NOMO-1 treated with DMSO at 0.1 percent for 48 hours (cell line): Measurements from ENCODE around the gene ACTG1.

Source experiments
- DNase-seq: peaks from one replicate; lab custom pipeline; 2025; ENCODE audit not compliant: unreplicated experiment; lab: John Stamatoyannopoulos, UW

Gene ACTG1

GRCh38 chr17:81512562-81513371, at the start of gene ACTG1:
ACTG1 (minus strand) TSS chr17:81512799; CDS start chr17:81512354, 445 bp downstream.
- DNase-seq = peak; percentile 88

GRCh38 chr17:81561494-81561885, 48.9 kb upstream of the ACTG1 start:
- no peak for DNase-seq

- DNase-seq = peak; percentile 45
Observed at GRCh38 chr17:81558941-81559806, 46.6 kb upstream of the ACTG1 start.

GRCh38 chr17:81558115-81558468, 45.5 kb upstream of the ACTG1 start:
- no peak for DNase-seq

GRCh38 chr17:81557276-81558114, 44.9 kb upstream of the ACTG1 start:
- DNase-seq = no peak

GRCh38 chr17:81556863-81557262, 44.3 kb upstream of the ACTG1 start:
- no peak for DNase-seq

- peak; percentile 55 for DNase-seq
Observed at GRCh38 chr17:81556175-81556691, 43.6 kb upstream of the ACTG1 start.

- DNase-seq = no peak
Observed at GRCh38 chr17:81553616-81554181, 41.1 kb upstream of the ACTG1 start.

- DNase-seq = peak; percentile 87
Observed at GRCh38 chr17:81553018-81553615, 40.5 kb upstream of the ACTG1 start.

GRCh38 chr17:81552244-81553017, 39.8 kb upstream of the ACTG1 start, which contains the start of gene FAAP100:
FAAP100 (minus strand) TSS chr17:81552353; CDS start chr17:81552330, 23 bp downstream.
- DNase-seq = peak; percentile 69

GRCh38 chr17:81551458-81552243, 39.1 kb upstream of the ACTG1 start:
- no peak for DNase-seq

GRCh38 chr17:81550830-81551457, 38.3 kb upstream of the ACTG1 start:
- DNase-seq = no peak

GRCh38 chr17:81550285-81550684, 37.7 kb upstream of the ACTG1 start:
- DNase-seq = no peak

- no peak for DNase-seq
Observed at GRCh38 chr17:81549826-81550225, 37.2 kb upstream of the ACTG1 start.

GRCh38 chr17:81549031-81549557, 36.5 kb upstream of the ACTG1 start:
- no peak for DNase-seq

- no peak for DNase-seq
Observed at GRCh38 chr17:81547614-81547982, 35.0 kb upstream of the ACTG1 start.

GRCh38 chr17:81546906-81547613, 34.5 kb upstream of the ACTG1 start:
- DNase-seq = no peak
